Measurements from ENCODE around the gene SH3TC1. TPM values are rescaled to one million over a fixed set of nuclear protein-coding genes. Genes with fewer than 3 reads are reported as not detected.

Gene SH3TC1
- total and polyA plus RNA-seq, 10 of the 15 experiments (the other 5 are each of a cell fraction or from before 2014, with no cell fraction given), result 0.19 to 47.0 (median 18.4) TPM

DNA sequence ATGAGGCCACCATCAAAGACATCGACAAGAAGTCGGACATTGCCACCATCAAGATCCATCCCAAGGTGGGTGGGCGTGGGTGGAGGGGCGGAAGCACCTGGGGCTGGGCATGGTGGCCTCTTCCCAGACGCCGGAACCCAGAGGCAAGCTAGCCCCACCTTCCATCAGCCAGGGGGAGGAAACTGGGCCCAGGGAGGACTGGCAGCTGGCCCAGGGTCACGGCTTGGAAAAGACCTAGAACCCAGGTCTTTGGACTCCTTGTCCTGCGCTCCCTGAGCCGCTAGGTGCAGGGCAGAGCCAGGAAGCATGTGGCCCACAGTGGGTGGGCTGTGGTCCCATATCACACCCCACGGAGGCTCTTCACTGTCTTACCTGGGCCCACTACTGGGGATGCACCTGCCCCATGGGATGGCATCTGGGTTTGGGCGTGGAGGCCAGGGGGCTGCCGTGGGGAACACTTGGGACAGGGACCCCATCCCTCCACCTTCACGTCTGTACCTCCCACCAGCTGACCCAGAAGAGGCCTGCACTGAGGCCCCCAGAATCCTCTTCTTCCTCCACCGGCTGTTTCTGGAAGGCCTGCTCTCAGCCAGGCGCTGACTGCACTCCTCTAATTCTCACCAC, 87.7 kb downstream of the SH3TC1 start:
- no TSS peak for BruUV-seq (replicated peaks)
- Histone ChIP-seq H3K79me2 (ENCODE audit: control insufficient read depth, insufficient read depth, low read length) (no peaks in the 10 kb centered on the region), H3K9ac (ENCODE audit: control insufficient read depth, insufficient read depth, low read length) (no peak overlapping the region), H3K4me3 (no peak overlapping the region), H3K4me2 (ENCODE audit: control insufficient read depth, insufficient read depth) (no peak overlapping the region), H3K36me3 (ENCODE audit: control insufficient read depth in 2 of 2, insufficient read depth in 2 of 2, low read length in 1 of 2) (no peaks in the 10 kb centered on the region), H2AFZ (ENCODE audit: control insufficient read depth, low read depth, low read length) (no peak overlapping the region), H4K20me1 (ENCODE audit: control insufficient read depth, insufficient read depth) (no peaks in the 10 kb centered on the region), H3K27ac (ENCODE audit: control insufficient read depth, insufficient read depth) (no peak overlapping the region), H3K4me1 (ENCODE audit: control insufficient read depth, insufficient read depth, low read length) (no peaks in the 10 kb centered on the region), H3K9me3 (replicated peaks; ENCODE audit: control insufficient read depth, insufficient read depth, low read length) (no peaks in the 10 kb centered on the region), H3K27me3 (replicated peaks in 1 of 2; ENCODE audit: control insufficient read depth in 2 of 2, insufficient read depth in 2 of 2, low read length in 1 of 2) (no peaks in the 10 kb centered on the region; a peak in 2 of 4 replicates)
- FAIRE-seq (no peak), DNase-seq (ENCODE audit: low read depth, low spot score) (no peak), ATAC-seq (no peak)
- TF ChIP-seq RUNX3 (IDR thresholded peaks at IDR 0.05; ENCODE audit: low read length) (no peak), WRNIP1 (IDR thresholded peaks at IDR 0.05; ENCODE audit: borderline replicate concordance, low read depth, low read length) (no peak), RB1 (IDR thresholded peaks at IDR 0.05; ENCODE audit: borderline replicate concordance) (no peak), SIN3A (IDR thresholded peaks at IDR 0.05; ENCODE audit: low read depth, low read length) (no peak), KDM1A (IDR thresholded peaks at IDR 0.05; ENCODE audit: borderline replicate concordance) (no peak), ETV6 (conservative IDR thresholded peaks at IDR 0.05 in 1 of 2, IDR thresholded peaks at IDR 0.05 in 1 of 2; ENCODE audit: borderline replicate concordance in 1 of 2, low read depth in 1 of 2) (no peak), BACH1 (IDR thresholded peaks at IDR 0.05; ENCODE audit: borderline replicate concordance) (no peak), STAT1 (conservative IDR thresholded peaks at IDR 0.05) (no peak), NRF1 (conservative IDR thresholded peaks at IDR 0.05; ENCODE audit: low read depth, low read length) (no peak)
- TF ChIP-seq, protein P1, sequence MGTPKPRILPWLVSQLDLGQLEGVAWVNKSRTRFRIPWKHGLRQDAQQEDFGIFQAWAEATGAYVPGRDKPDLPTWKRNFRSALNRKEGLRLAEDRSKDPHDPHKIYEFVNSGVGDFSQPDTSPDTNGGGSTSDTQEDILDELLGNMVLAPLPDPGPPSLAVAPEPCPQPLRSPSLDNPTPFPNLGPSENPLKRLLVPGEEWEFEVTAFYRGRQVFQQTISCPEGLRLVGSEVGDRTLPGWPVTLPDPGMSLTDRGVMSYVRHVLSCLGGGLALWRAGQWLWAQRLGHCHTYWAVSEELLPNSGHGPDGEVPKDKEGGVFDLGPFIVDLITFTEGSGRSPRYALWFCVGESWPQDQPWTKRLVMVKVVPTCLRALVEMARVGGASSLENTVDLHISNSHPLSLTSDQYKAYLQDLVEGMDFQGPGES (IDR thresholded peaks at IDR 0.05), result no peak
- TF ChIP-seq, protein P2, sequence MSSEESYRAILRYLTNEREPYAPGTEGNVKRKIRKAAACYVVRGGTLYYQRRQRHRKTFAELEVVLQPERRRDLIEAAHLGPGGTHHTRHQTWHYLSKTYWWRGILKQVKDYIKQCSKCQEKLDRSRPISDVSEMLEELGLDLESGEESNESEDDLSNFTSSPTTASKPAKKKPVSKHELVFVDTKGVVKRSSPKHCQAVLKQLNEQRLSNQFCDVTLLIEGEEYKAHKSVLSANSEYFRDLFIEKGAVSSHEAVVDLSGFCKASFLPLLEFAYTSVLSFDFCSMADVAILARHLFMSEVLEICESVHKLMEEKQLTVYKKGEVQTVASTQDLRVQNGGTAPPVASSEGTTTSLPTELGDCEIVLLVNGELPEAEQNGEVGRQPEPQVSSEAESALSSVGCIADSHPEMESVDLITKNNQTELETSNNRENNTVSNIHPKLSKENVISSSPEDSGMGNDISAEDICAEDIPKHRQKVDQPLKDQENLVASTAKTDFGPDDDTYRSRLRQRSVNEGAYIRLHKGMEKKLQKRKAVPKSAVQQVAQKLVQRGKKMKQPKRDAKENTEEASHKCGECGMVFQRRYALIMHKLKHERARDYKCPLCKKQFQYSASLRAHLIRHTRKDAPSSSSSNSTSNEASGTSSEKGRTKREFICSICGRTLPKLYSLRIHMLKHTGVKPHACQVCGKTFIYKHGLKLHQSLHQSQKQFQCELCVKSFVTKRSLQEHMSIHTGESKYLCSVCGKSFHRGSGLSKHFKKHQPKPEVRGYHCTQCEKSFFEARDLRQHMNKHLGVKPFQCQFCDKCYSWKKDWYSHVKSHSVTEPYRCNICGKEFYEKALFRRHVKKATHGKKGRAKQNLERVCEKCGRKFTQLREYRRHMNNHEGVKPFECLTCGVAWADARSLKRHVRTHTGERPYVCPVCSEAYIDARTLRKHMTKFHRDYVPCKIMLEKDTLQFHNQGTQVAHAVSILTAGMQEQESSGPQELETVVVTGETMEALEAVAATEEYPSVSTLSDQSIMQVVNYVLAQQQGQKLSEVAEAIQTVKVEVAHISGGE (CRISPR knock-in tag; IDR thresholded peaks at IDR 0.05), result no peak
- TF ChIP-seq, protein P3, sequence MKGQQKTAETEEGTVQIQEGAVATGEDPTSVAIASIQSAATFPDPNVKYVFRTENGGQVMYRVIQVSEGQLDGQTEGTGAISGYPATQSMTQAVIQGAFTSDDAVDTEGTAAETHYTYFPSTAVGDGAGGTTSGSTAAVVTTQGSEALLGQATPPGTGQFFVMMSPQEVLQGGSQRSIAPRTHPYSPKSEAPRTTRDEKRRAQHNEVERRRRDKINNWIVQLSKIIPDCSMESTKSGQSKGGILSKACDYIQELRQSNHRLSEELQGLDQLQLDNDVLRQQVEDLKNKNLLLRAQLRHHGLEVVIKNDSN (IDR thresholded peaks at IDR 0.05; ENCODE audit: borderline replicate concordance, extremely low read length, insufficient read depth, low read depth, low read length), result no peak
- WGBS (ENCODE audit: insufficient coverage, insufficient replicate concordance, low lambda C conversion rate, missing lambda C conversion rate), result 27% methylated on average over 15 of the region's 15 CpGs
- SMC1A ChIA-PET (ENCODE audit: uncharacterized antibody, unreplicated experiment), result no interaction called here
- CTCF ChIA-PET, result no interaction called here
- in situ Hi-C loops (cut with MboI) (no loop called here), intact Hi-C loops (cut with micrococcal nuclease; ENCODE audit: unreplicated experiment) (no loop called here)
- RAD21 ChIA-PET (ENCODE audit: unreplicated experiment), result no interaction called here
- POLR2A ChIA-PET, result no interaction called here

All from GM12878 (cell line).